Measurements from ENCODE around the gene LONRF3.

- TF ChIP-seq POLR2AphosphoS5 (IDR thresholded peaks at IDR 0.05) (no peak), CTCF (IDR thresholded peaks at IDR 0.05) (no peak)
Measured at GRCh38 chrX:118978451-118978850, 4.0 kb downstream of the LONRF3 start.
